Activated T-helper 9 cell treated with anti-CD3 and anti-CD28 coated beads, Interleukin-2, amount 50 U/mL, for 16 hours (primary cell): ENCODE measurements around the gene TMOD3.

ENCODE experiments used
- DNase-seq: peaks from one replicate; pipeline ENCODE4 v3.0.0-alpha.2; 2020; ENCODE audit warnings: low read depth

The TMOD3 gene

GRCh38 chr15:51908316-51908715, 78.9 kb downstream of the TMOD3 start:
- no peak for DNase-seq

- no peak for DNase-seq
Observed at GRCh38 chr15:51909584-51909983, 80.1 kb downstream of the TMOD3 start.

GRCh38 chr15:51912528-51912927, 83.1 kb downstream of the TMOD3 start:
- DNase-seq: no peak

GRCh38 chr15:51917493-51917892, 88.0 kb downstream of the TMOD3 start:
- DNase-seq: no peak

- DNase-seq: no peak
Observed at GRCh38 chr15:51924156-51925068, 95.0 kb downstream of the TMOD3 start.

- no peak for DNase-seq
Observed at GRCh38 chr15:51926809-51927208, 97.4 kb downstream of the TMOD3 start.

- DNase-seq: no peak
Observed at GRCh38 chr15:51931016-51931415, 101.6 kb downstream of the TMOD3 start.

- DNase-seq: no peak
Observed at GRCh38 chr15:51931638-51932037, 102.2 kb downstream of the TMOD3 start.

- DNase-seq: no peak
Observed at GRCh38 chr15:51932161-51932560, 102.7 kb downstream of the TMOD3 start.

GRCh38 chr15:51935466-51936104, 106.1 kb downstream of the TMOD3 start:
- no peak for DNase-seq

- DNase-seq: no peak
Observed at GRCh38 chr15:51936105-51936478, 106.6 kb downstream of the TMOD3 start.

GRCh38 chr15:51938286-51938685, 108.8 kb downstream of the TMOD3 start:
- DNase-seq: no peak

- no peak for DNase-seq
Observed at GRCh38 chr15:51939216-51939615, 109.8 kb downstream of the TMOD3 start.

- no peak for DNase-seq
Observed at GRCh38 chr15:51947124-51947523, 117.7 kb downstream of the TMOD3 start.

GRCh38 chr15:51952805-51953204, 123.4 kb downstream of the TMOD3 start:
- DNase-seq: no peak

- no peak for DNase-seq
Observed at GRCh38 chr15:51955504-51955903, 126.1 kb downstream of the TMOD3 start.
